LoVo (cell line): ENCODE data around the gene CFAP206.

ENCODE experiments used
- DNase-seq: peaks from one replicate; pipeline ENCODE4 v3.0.0-alpha.2; 2016; ENCODE audit warnings: low spot score

Gene CFAP206

DNA sequence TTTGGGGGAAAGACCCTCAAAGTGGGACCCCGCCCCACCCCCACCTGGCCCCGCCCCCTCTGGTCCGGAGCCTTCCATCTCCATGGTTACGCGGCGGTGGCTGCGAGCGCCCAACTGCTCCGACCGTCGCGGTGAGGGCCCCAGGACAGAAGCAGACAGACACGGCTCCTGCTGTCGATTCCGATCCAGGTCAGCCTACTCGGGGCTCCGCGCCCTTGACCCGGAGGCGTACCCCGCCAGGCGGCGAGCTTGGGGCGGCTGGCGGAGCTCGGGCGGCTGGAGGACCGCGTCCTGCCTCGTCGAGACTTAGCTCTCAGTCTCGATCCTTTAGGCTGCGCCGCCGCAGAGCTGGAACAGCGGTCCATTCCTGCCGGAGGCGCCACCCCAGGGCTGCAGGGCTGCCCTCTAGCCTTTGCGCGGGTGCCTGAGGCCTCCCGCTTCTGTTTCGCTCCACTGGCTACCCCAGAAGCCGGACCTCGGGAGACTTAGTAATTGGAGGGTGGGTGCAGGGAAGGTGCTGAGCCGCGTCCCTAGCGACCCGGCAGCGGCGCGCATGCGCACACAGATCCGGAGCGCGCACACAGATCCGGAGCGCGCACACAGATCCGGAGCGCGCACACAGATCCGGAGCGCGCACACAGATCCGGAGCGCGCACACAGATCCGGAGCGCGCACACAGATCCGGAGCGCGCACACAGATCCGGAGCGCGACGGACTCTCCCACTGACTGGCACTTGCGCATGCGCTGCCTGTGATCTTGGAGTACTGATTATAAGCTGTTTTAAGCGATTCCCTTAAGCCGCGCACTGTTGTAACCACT is at the start of gene CFAP206:
Gene CFAP206, plus strand, starts transcription at position 72 of the 820 bp plus-strand sequence. CDS start 1,868 bp downstream, outside the sequence.
- peak; percentile 88 for DNase-seq

DNA sequence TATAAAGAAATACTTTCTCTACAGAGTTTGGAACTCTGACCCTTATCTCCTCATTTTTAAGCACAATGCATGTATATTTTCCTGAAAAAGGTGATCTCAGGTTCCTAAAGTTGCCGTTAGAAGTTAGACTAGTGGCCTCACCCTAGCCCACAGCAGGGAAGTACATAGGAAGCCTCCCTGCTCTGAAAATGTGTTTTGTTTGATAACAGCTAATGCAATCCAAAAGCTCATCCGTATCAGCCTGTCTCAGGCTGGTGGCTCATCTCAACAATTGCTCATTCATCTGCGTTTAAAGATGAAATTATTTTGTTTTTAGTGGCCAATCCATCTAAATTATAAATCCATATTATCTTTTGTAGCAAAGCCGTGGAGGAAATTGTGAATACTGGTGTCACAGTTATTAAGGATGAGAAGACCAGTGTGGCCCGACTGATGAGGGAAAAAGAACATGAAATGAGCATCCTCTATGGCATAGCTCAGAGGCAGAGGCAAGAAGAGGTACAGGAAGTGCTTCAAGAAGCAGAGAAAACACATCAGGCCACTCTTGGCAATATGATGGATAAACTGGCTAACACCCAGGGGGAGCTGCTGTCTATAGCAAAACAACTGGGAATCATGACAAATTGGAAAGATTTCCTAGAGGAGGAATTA is 43.0 kb upstream of the CFAP206 start:
- DNase-seq, result no peak

- DNase-seq, result no peak
Measured at GRCh38 chr6:87366072-87366827, 41.5 kb upstream of the CFAP206 start.

- DNase-seq, result no peak
Measured at GRCh38 chr6:87366899-87367298, 40.9 kb upstream of the CFAP206 start.

- no peak for DNase-seq
Measured at GRCh38 chr6:87373377-87373776, 34.4 kb upstream of the CFAP206 start.

- DNase-seq, result no peak
Measured at GRCh38 chr6:87375315-87375714, 32.5 kb upstream of the CFAP206 start.

DNA sequence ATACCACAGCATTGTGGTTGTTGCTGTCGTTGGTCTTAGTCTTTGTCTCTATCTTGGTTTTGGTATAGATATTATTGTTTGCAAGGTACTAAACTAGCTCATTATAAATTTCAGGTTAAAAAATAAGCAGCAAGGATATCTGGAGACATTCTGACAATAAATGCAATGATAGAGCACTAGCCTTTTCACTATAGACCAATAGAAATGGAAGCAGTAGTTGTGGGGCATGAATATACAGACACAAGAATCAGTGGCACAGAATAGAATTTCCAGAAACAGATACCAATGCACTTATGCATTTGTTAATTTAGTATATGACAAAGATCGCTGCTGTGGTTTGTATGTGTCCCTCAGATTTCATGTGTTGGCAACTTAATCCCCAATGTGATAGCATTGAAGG is 31.1 kb upstream of the CFAP206 start:
- no peak for DNase-seq

- DNase-seq, result no peak
Measured at GRCh38 chr6:87378947-87379346, 28.8 kb upstream of the CFAP206 start.

DNA sequence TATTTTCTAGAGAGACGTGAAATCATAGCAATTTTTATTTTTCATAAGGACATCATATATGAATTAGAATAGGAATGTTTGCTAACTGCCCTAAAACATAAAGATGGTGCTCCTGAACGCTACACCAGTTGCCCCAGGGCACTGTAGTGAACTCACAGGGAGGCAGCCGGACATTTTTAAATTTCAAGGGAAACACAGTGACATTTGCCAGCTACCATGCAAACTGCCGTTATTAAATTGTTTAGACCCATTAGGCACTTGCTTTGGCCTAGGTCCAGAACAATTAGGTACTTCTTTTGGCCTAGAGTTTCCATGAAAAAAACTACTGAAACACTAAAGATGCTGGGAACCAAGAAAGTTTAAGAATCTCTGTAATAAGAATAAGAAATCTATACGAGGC is 24.9 kb upstream of the CFAP206 start:
- DNase-seq, result no peak

GRCh38 chr6:87384038-87384437 is 23.7 kb upstream of the CFAP206 start:
- no peak for DNase-seq

DNA sequence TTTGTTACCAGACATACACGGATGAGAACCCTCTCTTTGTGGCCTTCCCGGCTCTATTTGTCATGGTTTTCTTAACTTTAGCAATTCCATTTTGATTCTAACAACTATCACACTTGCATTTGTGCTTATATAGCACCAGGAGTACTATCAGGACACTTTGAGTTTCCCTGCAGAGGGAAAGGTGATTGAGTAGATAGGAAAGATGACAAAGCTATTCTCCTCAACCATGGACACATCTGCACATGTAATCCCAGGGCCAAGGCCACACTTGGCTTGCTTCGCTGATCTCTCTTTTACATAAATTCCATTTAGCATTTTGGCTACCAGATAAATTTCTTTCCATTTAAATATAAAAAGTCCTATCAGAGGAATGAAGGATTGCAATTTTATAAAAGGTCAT is 23.3 kb upstream of the CFAP206 start:
- no peak for DNase-seq

DNA sequence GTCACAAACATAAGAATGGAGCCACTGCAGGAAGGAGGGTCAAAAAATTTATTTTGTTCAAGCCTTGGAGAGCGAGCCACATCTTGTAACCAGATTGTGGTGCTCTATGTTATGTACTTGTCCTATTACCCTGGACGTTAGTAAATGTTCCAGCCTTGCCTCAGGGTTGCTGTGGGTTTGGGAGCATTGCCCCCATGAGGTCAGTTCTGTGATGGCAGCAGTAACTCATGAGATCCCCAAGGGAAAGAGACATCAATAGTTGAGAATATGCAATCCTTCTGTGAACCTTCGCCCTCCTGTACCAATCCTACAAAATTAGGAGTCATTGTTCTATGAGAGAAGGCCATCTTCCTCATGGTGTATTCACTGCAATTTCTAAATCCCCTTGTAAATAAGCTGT is 16.4 kb upstream of the CFAP206 start:
- DNase-seq, result peak; percentile 8

DNA sequence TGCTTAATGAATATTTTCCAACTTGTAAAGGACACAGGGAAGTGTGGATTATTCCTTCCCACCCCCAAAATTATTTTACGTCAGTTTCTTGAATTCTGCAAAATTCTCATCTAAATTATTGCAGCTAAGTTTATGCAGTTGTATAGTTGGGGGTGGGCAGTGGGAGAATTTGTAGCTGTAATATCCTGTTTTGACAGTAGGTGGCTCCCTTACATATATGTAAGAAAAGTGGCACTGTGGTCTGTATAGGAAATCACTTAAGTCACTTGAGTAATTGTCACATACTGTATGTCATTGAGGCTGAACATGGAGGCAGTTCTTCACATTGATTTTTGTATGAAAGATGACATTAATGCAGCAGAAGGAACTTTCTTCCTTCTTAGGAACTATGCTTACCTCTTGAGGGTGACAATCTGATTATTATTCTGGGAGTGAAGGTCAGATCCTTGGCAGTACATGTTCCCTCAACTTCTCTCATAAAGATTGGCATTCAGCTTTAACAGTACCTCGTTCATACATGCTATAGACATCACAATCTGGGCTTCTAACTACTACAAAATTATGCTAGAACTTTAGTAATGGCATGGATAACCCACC is 14.6 kb upstream of the CFAP206 start:
- DNase-seq, result peak; percentile 62

- no peak for DNase-seq
Measured at GRCh38 chr6:87395431-87395830, 12.3 kb upstream of the CFAP206 start.

DNA sequence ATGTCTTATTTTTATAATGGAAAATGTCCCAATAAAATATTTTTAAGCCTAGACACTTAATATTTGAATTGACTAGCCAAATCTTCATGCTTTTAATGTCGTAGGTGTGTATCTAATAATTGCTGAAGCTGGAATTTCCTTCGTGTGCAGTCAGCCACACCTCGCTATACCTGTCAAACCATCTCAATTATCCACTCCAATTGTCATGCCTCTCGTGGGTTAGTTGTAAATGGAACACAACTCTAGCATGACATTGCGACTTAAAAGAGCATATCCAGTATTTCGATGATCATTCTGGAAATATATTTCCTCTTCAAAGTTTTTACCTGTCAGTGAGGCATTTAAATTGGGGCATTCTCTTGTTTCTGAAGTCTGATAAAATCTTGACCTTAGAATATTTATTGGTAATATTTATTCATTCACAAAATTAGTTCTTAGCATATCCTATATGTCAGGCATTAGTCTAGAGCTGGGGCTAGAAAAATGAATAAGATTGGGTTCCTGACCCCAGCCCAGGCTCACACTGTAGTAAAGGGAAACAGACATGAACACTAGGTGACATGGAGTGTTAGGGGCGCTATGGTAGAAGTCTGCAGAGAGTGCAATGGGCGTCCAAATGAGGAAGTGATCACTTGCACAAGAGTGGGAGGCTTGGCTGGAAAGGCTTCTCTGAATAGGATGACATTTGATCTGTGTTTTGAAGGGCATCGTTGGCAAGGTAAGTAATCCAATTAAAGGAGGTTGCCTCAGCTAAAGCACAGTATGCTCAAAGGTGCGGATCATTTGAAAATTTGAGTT is 11.0 kb upstream of the CFAP206 start:
- DNase-seq, result no peak

- no peak for DNase-seq
Measured at GRCh38 chr6:87397656-87398055, 10.1 kb upstream of the CFAP206 start.

DNA sequence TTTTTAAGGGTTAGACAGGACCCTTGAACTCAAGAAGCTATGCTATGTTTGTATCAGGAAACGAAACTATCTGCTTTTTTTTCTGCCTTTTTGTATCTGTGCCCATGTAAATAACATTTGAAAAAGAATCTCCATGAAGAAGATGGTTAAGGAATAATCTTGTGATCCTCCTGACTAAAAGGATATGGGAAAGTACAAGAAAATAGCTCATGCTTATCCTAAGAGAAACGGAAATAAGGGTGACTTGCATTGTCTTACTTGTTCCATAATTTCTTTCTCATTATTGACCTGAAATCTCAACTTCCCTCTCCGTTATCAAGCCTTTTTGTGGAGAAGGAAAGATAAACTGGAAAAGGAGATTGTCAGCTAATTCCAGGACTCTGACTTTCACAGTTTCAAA is 5.9 kb upstream of the CFAP206 start:
- no peak for DNase-seq

GRCh38 chr6:87407561-87407900 is 241 bp upstream of the CFAP206 start:
- peak; percentile 47 for DNase-seq

GRCh38 chr6:87408721-87409155 is 966 bp downstream of the CFAP206 start:
- no peak for DNase-seq

GRCh38 chr6:87419266-87419665 is 11.5 kb downstream of the CFAP206 start:
- DNase-seq, result no peak

GRCh38 chr6:87420360-87420759 is 12.6 kb downstream of the CFAP206 start:
- DNase-seq, result no peak

DNA sequence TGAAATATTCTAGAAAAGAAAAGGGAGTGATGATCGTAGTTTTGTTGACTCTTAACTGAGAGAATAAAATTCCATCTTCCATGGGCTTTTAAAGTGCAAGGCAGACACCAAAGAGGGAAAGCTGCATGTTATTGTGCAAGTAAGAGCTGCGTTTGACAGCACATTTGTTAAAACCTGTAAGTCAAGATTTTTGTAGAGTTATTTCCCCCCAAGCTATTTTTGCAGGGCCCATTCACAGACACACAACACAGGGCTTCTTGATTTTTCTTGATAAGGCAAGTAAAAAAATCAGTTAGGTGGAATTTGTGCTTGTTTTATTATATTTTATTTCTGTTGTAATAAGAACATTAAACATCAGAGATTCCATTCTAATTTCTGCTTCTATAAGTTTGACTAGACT is 13.8 kb downstream of the CFAP206 start:
- no peak for DNase-seq
